ENCODE results near the gene CD19.

GRCh38 chr16:28924399-28924761 is 7.4 kb upstream of the CD19 start:
- TF ChIP-seq, protein P1, sequence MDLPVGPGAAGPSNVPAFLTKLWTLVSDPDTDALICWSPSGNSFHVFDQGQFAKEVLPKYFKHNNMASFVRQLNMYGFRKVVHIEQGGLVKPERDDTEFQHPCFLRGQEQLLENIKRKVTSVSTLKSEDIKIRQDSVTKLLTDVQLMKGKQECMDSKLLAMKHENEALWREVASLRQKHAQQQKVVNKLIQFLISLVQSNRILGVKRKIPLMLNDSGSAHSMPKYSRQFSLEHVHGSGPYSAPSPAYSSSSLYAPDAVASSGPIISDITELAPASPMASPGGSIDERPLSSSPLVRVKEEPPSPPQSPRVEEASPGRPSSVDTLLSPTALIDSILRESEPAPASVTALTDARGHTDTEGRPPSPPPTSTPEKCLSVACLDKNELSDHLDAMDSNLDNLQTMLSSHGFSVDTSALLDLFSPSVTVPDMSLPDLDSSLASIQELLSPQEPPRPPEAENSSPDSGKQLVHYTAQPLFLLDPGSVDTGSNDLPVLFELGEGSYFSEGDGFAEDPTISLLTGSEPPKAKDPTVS (IDR thresholded peaks at IDR 0.05; ENCODE audit: low read depth, low read length): no peak
- TF ChIP-seq ATF3 (IDR thresholded peaks at IDR 0.05; ENCODE audit: borderline replicate concordance, extremely low read depth, low read depth, low read length): no peak
- TF ChIP-seq CTCF (IDR thresholded peaks at IDR 0.05 in 2 of 3, conservative IDR thresholded peaks at IDR 0.05 in 1 of 3; ENCODE audit: control insufficient read depth in 2 of 3, extremely low read depth in 1 of 3, insufficient read depth in 1 of 3, low read depth in 3 of 3, low read length in 3 of 3): 0 out of 6 replicates have a peak, but pooled peaks of 1 of the 3 experiments have one; percentile 6
- TF ChIP-seq RCOR1 (conservative IDR thresholded peaks at IDR 0.05; ENCODE audit: low read depth, low read length): no peak
- TF ChIP-seq IKZF1 (conservative IDR thresholded peaks at IDR 0.05): no peak
- TF ChIP-seq CREB1 (IDR thresholded peaks at IDR 0.05; ENCODE audit: low read depth): no peak

Data from GM12878 (cell line).